ENCODE measurements around the gene NUDT3. TPM values are rescaled to one million over a fixed set of nuclear protein-coding genes. Genes with fewer than 3 reads are reported as not detected.

The NUDT3 gene
- total RNA-seq, 1 experiment from 2014 or later, result 25.2 TPM

GRCh38 chr6:34357937-34358336 lies 34.5 kb downstream of the NUDT3 start:
- Histone ChIP-seq H2AFZ (ENCODE audit: low read depth, low read length, poor library complexity, severe bottlenecking) (no peak overlapping the region), H3K4me1 (ENCODE audit: control insufficient read depth in 1 of 2, insufficient read depth in 2 of 2, low read length in 2 of 2) (peaks cover 15 to 17% of the 10 kb centered on the region in 2 experiments; a peak in 3 of 4 replicates), H4K20me1 (ENCODE audit: insufficient read depth) (peaks cover 22% of the 10 kb centered on the region), H3K9ac (ENCODE audit: low read length) (no peak overlapping the region), H3K79me2 (ENCODE audit: insufficient read depth, low read length) (peaks cover 97% of the 10 kb centered on the region), H3K4me3 (replicated peaks in 1 of 2; ENCODE audit: low read depth in 1 of 2, low read length in 2 of 2) (no peak overlapping the region), H3K9me3 (ENCODE audit: control insufficient read depth in 1 of 2, insufficient read depth in 1 of 2, low read depth in 1 of 2, low read length in 2 of 2) (no peaks in the 10 kb centered on the region), H3K36me3 (ENCODE audit: control insufficient read depth in 1 of 2, insufficient read depth in 2 of 2, low read length in 2 of 2) (no peaks in the 10 kb centered on the region), H3K9me2 (ENCODE audit: insufficient read depth) (no peaks in the 10 kb centered on the region), H3K27me3 (ENCODE audit: insufficient read depth, low read length) (no peaks in the 10 kb centered on the region), H3K4me2 (ENCODE audit: low read length) (no peak overlapping the region), H3K27ac (ENCODE audit: low read depth, low read length) (no peak overlapping the region)
- no peak for TF ChIP-seq EZH2phosphoT487 (IDR thresholded peaks at IDR 0.05; ENCODE audit: borderline replicate concordance)
- ATAC-seq (no peak), DNase-seq (ENCODE audit: low read depth, low spot score) (no peak)
- CTCF ChIA-PET, result no interaction called here
- no TSS peak for BruUV-seq (replicated peaks)
- intact Hi-C loops (cut with micrococcal nuclease), result no loop called here
- POLR2A ChIA-PET, result no interaction called here
- RAD21 ChIA-PET (ENCODE audit: low non-redundant PET in 1 of 2, low total read pairs in 2 of 2, uncharacterized antibody in 2 of 2, unreplicated experiment in 2 of 2), result no interaction called here

DNA sequence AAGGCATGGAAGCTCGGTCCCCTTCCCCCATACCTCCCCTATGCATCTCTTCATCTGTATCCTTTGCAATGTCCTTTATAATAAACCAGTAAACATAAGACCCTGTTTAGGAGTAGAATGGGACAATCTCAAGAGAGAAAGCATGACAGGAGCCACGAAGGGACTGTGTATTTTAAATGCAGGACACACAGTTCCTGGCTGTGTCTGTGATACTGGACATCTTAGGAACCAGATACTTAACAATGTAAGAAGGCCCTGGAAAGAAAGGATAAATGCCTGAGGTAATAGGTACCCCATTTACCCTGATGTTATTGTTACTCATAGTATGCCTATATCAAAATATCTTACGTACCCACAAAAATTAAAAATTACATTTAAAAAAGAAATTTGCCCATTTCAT lies 36.6 kb downstream of the NUDT3 start:
- Histone ChIP-seq H3K4me3 (replicated peaks in 1 of 2; ENCODE audit: low read depth in 1 of 2, low read length in 2 of 2) (no peak overlapping the region), H3K9ac (ENCODE audit: low read length) (no peak overlapping the region), H3K9me2 (ENCODE audit: insufficient read depth) (no peaks in the 10 kb centered on the region), H4K20me1 (ENCODE audit: insufficient read depth) (peaks cover 18% of the 10 kb centered on the region), H3K4me2 (ENCODE audit: low read length) (no peak overlapping the region), H3K36me3 (ENCODE audit: control insufficient read depth in 1 of 2, insufficient read depth in 2 of 2, low read length in 2 of 2) (no peaks in the 10 kb centered on the region), H3K79me2 (ENCODE audit: insufficient read depth, low read length) (peaks cover 97% of the 10 kb centered on the region), H3K9me3 (ENCODE audit: control insufficient read depth in 1 of 2, insufficient read depth in 1 of 2, low read depth in 1 of 2, low read length in 2 of 2) (no peaks in the 10 kb centered on the region), H2AFZ (ENCODE audit: low read depth, low read length, poor library complexity, severe bottlenecking) (no peak overlapping the region), H3K27ac (ENCODE audit: low read depth, low read length) (no peak overlapping the region), H3K4me1 (ENCODE audit: control insufficient read depth in 1 of 2, insufficient read depth in 2 of 2, low read length in 2 of 2) (peaks cover 15 to 17% of the 10 kb centered on the region in 2 experiments; a peak in 3 of 4 replicates), H3K27me3 (ENCODE audit: insufficient read depth, low read length) (no peaks in the 10 kb centered on the region)
- intact Hi-C loops (cut with micrococcal nuclease), result no loop called here
- ChIA-PET POLR2A (no interaction called here), RAD21 (ENCODE audit: low non-redundant PET in 1 of 2, low total read pairs in 2 of 2, uncharacterized antibody in 2 of 2, unreplicated experiment in 2 of 2) (no interaction called here), CTCF (no interaction called here)
- ATAC-seq (no peak), DNase-seq (ENCODE audit: low read depth, low spot score) (no peak)
- no TSS peak for BruUV-seq (replicated peaks)
- TF ChIP-seq EGR1 (IDR thresholded peaks at IDR 0.05; ENCODE audit: low read depth) (no peak), TCF7L2 (IDR thresholded peaks at IDR 0.05; ENCODE audit: borderline replicate concordance, extremely low read depth, insufficient read depth, insufficient read length) (no peak), POLR2A (IDR thresholded peaks at IDR 0.05; ENCODE audit: borderline replicate concordance, extremely low read depth, insufficient read depth, insufficient read length) (no peak), CTCF (IDR thresholded peaks at IDR 0.05 in 2 of 3, conservative IDR thresholded peaks at IDR 0.05 in 1 of 3; ENCODE audit: borderline replicate concordance in 1 of 3, insufficient read depth in 1 of 3, low read depth in 2 of 3, low read length in 2 of 3) (no peak), POLR2AphosphoS5 (IDR thresholded peaks at IDR 0.05; ENCODE audit: low read depth, low read length) (no peak), ZNF274 (IDR thresholded peaks at IDR 0.05; ENCODE audit: low read depth, low read length) (no peak), SP1 (IDR thresholded peaks at IDR 0.05; ENCODE audit: low read depth) (no peak), EZH2 (IDR thresholded peaks at IDR 0.05) (no peak), JUND (IDR thresholded peaks at IDR 0.05) (no peak), YY1 (IDR thresholded peaks at IDR 0.05; ENCODE audit: extremely low read depth, insufficient replicate concordance, low read depth, low read length) (no peak), SIN3A (IDR thresholded peaks at IDR 0.05; ENCODE audit: low read depth) (no peak), SRF (IDR thresholded peaks at IDR 0.05; ENCODE audit: low read depth) (no peak)
- TF ChIP-seq, protein P1, sequence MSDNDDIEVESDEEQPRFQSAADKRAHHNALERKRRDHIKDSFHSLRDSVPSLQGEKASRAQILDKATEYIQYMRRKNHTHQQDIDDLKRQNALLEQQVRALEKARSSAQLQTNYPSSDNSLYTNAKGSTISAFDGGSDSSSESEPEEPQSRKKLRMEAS (IDR thresholded peaks at IDR 0.05), result no peak
- TF ChIP-seq, protein P2, sequence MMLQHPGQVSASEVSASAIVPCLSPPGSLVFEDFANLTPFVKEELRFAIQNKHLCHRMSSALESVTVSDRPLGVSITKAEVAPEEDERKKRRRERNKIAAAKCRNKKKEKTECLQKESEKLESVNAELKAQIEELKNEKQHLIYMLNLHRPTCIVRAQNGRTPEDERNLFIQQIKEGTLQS (IDR thresholded peaks at IDR 0.05), result no peak
- TF ChIP-seq, protein P3, sequence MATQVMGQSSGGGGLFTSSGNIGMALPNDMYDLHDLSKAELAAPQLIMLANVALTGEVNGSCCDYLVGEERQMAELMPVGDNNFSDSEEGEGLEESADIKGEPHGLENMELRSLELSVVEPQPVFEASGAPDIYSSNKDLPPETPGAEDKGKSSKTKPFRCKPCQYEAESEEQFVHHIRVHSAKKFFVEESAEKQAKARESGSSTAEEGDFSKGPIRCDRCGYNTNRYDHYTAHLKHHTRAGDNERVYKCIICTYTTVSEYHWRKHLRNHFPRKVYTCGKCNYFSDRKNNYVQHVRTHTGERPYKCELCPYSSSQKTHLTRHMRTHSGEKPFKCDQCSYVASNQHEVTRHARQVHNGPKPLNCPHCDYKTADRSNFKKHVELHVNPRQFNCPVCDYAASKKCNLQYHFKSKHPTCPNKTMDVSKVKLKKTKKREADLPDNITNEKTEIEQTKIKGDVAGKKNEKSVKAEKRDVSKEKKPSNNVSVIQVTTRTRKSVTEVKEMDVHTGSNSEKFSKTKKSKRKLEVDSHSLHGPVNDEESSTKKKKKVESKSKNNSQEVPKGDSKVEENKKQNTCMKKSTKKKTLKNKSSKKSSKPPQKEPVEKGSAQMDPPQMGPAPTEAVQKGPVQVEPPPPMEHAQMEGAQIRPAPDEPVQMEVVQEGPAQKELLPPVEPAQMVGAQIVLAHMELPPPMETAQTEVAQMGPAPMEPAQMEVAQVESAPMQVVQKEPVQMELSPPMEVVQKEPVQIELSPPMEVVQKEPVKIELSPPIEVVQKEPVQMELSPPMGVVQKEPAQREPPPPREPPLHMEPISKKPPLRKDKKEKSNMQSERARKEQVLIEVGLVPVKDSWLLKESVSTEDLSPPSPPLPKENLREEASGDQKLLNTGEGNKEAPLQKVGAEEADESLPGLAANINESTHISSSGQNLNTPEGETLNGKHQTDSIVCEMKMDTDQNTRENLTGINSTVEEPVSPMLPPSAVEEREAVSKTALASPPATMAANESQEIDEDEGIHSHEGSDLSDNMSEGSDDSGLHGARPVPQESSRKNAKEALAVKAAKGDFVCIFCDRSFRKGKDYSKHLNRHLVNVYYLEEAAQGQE (IDR thresholded peaks at IDR 0.05; ENCODE audit: low read depth), result no peak

All from HCT116 (cell line).